Stimulated activated CD4-positive, alpha-beta T cell treated with anti-CD3 and anti-CD28 coated beads, Interleukin-1b, Interleukin-23, amount 100 ng/mL, for 1 hour (primary cell): ENCODE measurements around the gene EGFLAM.
"Not testable (repeated sequence)": the region's sequence is repeated elsewhere in the genome, so short reads cannot be mapped to it uniquely, and the experiment has no call there.

Experiments
- DNase-seq, 2 donors: peaks; one replicate each; pipeline ENCODE4 v3.0.0-alpha.2; 2020; ENCODE audit warnings: low read depth in 2 of 2

EGFLAM gene

GRCh38 chr5:38329132-38329715, 70.9 kb downstream of the EGFLAM start:
- DNase-seq = no peak

DNA sequence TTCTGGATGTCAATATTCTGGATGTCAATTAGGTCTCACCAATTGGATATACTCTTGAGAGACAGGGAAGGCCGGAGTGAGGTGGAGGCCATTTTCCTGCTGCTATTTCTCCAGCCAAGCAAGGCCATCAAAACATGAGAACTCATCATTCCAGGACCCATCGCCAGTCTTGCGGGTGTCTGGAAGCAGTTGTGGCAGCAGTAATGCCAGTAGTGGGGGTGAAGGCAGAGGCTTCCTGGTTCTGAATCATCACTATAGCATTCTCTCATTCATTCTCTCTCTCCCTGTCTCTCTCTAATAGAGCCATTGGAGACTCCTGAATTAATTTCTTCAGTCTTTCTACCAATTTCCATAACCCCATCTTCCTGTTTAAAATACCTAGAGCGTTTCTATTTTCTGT, 71.8 kb downstream of the EGFLAM start:
- no peak for DNase-seq

GRCh38 chr5:38331831-38332230, 73.5 kb downstream of the EGFLAM start:
- no peak for DNase-seq

DNA sequence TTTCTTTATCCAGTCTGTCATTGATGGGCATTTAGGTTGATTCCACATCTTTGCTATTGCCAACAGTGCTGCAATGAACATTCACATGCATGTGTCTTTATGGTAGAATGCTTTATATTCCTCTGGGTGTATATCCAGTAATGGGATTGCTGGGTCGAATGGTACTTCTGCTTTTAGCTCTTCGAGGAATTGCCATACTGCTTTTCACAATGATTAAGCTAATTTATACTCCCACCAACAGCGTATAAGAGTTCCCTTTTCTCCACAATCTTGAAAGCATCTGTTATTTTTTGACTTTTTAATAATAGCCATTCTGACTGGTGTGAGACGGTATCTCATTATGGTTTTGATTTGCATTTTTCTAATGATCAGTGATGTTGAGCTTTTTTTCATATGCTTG, 74.8 kb downstream of the EGFLAM start:
- not testable (repeated sequence) for DNase-seq

DNA sequence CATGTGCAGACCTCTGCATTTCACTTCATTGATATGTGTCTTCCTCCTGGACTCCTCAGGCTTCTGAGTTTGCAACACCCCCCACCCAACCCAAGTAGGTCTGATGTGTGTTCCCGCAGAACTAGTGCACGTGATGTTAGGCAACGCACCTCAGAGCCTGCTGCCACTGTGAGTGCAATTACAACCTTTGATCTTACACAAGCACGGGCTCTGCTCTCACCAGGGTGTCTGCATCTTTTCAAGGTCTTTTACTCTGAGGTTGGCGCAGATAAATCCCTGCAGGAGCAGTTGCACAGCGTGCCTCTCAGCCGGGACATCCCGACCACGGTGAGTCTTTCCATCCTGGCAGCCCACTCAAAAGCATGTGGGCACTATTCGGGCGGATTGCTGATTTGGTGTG, 80.1 kb downstream of the EGFLAM start:
- DNase-seq = no peak

DNA sequence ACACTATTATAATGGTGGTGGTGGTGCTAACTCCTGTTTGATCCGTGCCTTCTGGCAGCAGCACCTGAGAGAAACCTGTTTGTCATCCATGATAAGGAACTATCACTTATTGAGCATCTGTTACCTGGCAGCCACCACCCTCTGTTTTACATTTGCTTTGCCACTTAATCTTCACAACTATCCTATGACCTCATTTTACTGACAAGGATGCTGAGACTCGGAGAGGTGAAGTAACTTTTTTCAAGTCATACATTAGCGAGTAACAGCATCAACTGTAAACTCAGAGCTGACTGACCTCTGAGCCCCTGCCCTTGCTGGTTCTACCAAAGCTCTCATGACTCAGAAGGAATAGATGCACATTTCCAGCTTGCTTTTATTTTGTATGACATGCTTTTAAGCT, 81.1 kb downstream of the EGFLAM start:
- no peak for DNase-seq

DNA sequence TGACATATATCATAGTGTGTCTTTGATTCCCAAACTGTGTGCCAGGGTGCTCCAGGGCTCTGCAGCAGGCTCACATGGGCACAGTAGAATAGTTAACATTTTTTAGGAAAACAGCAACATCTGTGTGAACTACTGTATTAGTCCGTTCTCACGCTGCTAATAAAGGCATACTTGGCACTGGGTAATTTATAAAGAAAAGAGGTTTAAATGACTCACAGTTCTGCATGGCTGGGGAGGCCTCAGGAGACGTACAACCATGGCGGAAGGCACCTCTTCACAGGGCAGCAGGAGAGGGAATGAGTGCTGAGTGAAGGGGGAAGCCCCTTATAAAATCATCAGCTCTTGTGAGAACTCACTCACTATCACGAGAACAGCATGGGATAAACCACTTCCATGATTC, 82.7 kb downstream of the EGFLAM start:
- no peak for DNase-seq

DNA sequence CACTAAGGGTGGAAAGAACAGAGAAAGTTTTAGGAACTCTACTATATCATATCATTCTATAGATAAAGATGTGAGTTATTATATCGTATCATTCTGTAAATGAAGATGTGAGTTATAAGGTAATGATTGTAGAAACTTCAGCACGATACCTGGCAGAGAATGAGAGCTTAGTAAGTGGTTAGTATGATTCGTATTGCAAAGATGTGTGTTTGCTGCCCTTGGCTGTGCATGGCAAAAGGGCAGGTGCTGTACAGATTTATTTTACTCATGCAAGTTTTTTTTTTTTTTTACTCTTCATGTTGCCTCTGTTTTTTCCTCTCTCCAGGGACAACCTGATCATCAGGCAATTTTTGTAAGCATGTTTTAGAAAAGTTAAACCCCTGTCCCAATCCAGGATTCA, 83.3 kb downstream of the EGFLAM start:
- DNase-seq = no peak

DNA sequence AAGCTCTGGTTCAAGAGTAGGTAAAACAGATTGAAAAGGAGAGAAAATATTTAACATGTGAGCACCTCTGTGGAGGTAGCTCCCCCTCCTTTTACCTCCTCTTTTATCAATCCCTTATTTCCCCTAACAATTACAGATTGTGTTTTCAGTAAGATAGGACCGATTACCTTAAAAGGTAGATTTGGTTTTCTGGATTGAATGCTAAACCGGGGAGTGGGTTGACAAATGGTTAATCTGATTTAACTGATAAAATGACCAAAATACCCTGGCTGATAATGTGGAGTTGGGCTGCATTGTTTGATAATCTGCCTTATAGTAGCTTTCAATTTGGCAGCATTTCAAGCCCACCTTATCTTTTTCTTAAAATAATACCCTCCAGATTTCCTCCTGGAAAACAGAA, 83.9 kb downstream of the EGFLAM start:
- no peak for DNase-seq

GRCh38 chr5:38344891-38345290, 86.5 kb downstream of the EGFLAM start:
- no peak for DNase-seq

- DNase-seq = no peak
Measured at GRCh38 chr5:38346593-38346992, 88.2 kb downstream of the EGFLAM start.

DNA sequence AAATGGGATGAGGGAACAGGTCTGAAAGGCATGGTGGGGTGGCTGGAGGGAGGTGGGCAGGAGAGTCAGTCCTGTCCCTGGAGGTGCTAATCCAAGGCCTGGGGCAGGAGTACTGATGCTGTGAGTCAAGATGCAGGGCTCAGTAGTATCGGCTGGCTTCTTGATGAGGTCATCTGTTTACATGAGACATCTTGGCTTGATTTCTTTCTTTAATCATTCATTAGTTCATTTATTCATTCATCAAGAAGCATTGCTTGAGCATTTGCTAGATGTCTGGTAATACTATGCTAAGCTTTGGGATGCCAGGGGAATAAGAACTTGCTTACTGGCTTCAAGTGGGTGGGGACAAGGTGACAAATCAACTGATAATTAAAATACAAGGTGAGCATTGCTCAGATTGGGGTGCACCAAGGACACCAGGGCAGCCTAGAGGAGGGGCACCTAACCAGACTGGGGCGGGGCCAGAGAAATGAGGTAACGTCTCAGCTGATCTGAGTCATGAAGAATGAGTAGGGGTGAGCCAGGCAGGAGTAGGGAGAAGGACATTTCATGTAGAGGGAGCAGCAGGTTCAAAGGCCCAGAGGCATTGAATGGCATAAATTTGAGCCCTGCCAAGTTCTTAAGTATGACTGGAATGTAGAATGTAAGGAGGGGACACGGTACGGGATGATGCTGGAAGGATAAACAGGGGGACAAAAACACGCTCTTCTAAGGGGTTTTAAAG, 88.8 kb downstream of the EGFLAM start:
- no peak for DNase-seq

DNA sequence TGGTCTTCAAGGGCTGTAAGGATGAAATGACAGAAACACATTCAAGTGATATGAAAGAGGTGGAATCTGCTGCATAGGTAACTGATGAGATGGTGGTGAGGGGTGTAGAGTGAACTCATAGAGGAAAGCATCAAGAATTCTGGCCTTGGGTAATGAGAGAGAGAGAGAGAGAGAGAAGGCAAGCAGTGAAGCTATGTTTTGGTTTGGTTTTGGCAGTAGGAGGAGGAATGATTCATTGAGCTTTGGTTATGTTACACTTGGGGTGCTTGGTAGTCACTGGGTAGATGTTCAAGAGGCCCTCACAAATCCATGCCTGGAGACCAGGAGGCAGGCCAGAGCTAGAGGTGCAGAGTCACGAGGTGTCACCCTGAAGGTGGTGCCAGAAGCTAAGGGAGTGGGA, 89.5 kb downstream of the EGFLAM start:
- DNase-seq = no peak

DNA sequence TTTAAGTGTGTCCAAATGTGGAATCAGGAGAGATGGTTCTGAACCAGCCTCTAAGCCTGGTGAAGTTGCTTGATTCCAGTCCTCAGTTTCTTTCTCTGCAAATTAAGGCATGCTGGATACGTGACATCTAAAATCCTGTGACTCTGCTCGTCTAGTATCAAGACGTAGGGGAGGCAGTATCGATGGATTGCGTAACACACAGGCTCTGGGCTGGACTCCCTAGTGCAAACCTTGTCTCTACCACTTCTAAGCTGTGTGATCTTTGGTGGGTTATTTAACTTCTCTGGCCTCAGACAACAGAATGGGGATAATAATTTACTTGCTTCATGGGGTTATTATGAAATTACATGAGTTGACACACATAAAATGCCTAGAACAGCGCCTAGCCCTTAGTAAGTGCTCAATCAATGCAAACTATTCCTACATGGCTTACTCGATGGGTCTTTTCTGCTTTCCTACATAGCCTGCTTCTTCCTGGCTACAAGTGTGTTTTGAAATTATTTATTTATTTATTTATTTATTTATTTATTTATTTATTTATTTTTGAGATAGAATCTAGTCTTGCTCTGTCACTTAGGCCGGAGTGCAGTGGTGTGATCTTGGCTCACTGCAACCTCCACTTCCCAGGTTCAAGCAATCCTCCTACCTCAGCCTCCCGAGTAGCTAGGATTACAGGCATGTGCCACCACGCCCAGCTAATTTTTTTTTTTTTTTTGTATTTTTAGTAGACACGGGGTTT, 102.1 kb downstream of the EGFLAM start:
- no peak for DNase-seq

DNA sequence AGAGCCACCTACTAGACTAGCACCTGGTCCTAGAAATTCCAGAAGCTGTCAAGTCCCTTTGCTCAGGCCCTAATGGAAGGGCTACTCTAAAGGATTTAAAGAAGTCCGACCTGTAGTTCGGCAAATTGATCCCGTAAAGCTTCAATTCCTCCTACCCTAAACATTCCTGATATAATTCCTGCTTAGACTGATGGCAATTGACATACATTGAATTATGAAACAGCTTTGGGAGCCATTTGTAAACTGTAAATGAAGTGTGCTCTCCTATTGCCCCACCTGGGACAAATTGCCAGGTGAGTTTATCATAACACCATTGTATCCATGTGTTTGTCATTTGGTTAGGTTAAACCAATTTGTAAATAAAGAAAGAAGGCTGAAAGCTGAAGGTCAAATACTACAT, 104.4 kb downstream of the EGFLAM start:
- no peak for DNase-seq

DNA sequence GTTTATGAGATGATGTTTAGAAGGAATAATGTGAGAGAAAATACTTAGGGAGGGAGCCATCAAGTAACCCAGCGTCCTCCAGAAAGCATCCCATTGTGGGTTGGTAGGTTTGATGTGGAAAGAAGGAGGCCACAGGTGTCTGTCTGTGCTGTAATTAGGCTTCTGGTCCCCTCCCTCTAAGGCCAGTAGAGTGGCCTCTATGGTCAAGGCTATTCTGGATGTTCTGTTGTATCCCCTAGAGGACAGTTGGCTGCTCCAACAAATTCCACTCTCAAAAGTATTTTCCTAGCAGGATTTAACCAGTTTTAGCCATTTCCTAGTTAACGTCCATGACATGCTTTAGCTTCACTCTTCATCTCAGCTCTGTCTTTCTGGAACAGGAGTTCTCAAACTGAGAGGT, 106.5 kb downstream of the EGFLAM start:
- DNase-seq = no peak

- no peak for DNase-seq
Measured at GRCh38 chr5:38367410-38367809, 109.1 kb downstream of the EGFLAM start.

- DNase-seq = no peak
Measured at GRCh38 chr5:38367966-38368365, 109.6 kb downstream of the EGFLAM start.

DNA sequence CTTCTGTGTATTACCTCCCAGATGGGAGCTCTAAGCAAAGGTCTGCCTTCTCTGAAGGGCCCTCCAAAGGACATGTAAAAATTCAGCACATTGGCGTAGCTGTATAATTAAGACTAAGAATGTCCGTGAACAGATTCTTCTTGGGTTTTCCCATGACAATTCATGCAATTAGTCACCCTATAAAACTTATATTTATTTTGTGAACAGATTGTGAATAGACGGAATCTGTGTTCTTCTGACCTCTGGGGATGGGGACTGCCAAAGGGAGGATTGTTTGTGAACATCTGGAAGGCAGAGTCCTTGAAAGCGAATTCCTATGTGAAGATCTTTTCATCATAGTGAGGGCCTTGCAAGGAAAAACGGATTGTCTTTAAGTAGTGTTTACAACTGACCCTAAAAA, 111.3 kb downstream of the EGFLAM start:
- no peak for DNase-seq

- DNase-seq = no peak
Measured at GRCh38 chr5:38370358-38371100, 112.2 kb downstream of the EGFLAM start.

DNA sequence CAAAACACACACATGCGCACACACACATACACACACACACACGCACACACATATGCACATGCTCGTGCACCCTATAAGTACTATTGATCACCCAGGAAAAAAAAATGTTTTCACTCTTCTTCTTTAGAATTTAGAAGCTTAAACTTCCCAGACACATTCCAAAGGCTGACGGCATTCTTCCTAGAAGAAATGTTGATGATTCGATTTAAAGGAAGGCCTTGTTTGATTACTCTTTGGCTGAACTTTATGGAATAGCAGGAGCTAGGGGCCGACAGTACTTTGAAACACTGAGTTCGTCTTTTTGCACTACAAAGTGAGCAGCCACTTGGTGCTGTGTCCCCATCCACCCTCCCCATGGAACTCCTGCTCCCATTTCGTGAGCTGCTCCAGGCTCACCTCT, 113.2 kb downstream of the EGFLAM start:
- DNase-seq = no peak

- no peak for DNase-seq
Measured at GRCh38 chr5:38373743-38374142, 115.4 kb downstream of the EGFLAM start.

GRCh38 chr5:38375423-38375822, 117.1 kb downstream of the EGFLAM start:
- no peak for DNase-seq
